HCT116 (cell line): ENCODE data around the gene KIAA1328. TPM values are rescaled to one million over a fixed set of nuclear protein-coding genes. Genes with fewer than 3 reads are reported as not detected.
A peak's percentile ranks its signal among the peaks of the same experiment; 100 is the strongest.

Source experiments
- ATAC-seq: fragments of 200-7000 bp; cut with Tn5 transposase; 2 replicates; pipeline ENCODE4 v1.9.1; 2020; ENCODE audit warnings: mild to moderate bottlenecking, moderate library complexity
- BruUV-seq: library from RNA; stranded (reverse); fragments of 400-500 nt; replicated peaks from 2 replicates; lab custom pipeline; 2021; lab: Mats Ljungman, UMichigan
- CTCF ChIA-PET: fragments of 300-600 bp; sonication (Branson Sonifier 250); formaldehyde crosslinking; loops from one replicate; lab custom pipeline; 2021; ENCODE audit warnings: antibody characterized with exemption; lab: Charles Lee
- POLR2A ChIA-PET: fragments of 300-600, 350-600 bp; sonication (Branson Sonifier 250); formaldehyde crosslinking; loops from one replicate; lab custom pipeline; 2021; ENCODE audit warnings: antibody characterized with exemption; lab: Charles Lee
- RAD21 ChIA-PET, 2 experiments: fragments of 300-600 bp; sonication (Branson Sonifier 250); formaldehyde crosslinking; loops; one replicate each; lab custom pipeline; 2023; ENCODE audit warnings: low total read pairs in 2 of 2; ENCODE audit not compliant: uncharacterized antibody in 2 of 2, unreplicated experiment in 2 of 2, low non-redundant PET in 1 of 2; lab: Charles Lee
- DNase-seq: peaks from one replicate; pipeline ENCODE4 v3.0.0-alpha.2; 2010; ENCODE audit warnings: low read depth, low spot score
- H2AFZ ChIP-seq: fragments of 200-600 bp; shearing (Covaris generic), sonication (generic); 2 replicates; pipeline ENCODE4 v1.6.1; 2017; ENCODE audit warnings: low read depth, mixed run types, mixed read lengths, antibody characterized with exemption, low read length; ENCODE audit not compliant: poor library complexity, severe bottlenecking
- H3K27ac ChIP-seq: 2 replicates; pipeline ENCODE4 v1.5.1; 2012; ENCODE audit warnings: low read depth, low read length
- H3K27me3 ChIP-seq: fragments of 200-600 bp; sonication (generic); 2 replicates; pipeline ENCODE4 v1.6.1; 2016; ENCODE audit warnings: mixed run types, low read length, mixed read lengths; ENCODE audit not compliant: insufficient read depth
- H3K36me3 ChIP-seq, 2 experiments: fragments of 200-500 bp in 1 of 2; fragments of 200-600 bp in 1 of 2; sonication (Bioruptor generic) in 1 of 2; sonication (generic) in 1 of 2; 2 replicates each; pipeline versions ENCODE4 v1.5.1 to v1.6.1; 2014 to 2016; ENCODE audit warnings: low read length in 2 of 2, inconsistent platforms in 1 of 2, mixed read lengths in 1 of 2, mixed run types in 1 of 2; ENCODE audit not compliant: insufficient read depth in 2 of 2, control insufficient read depth in 1 of 2
- H3K4me1 ChIP-seq, 2 experiments: fragments of 200-600 bp in 1 of 2; sonication (generic) in 1 of 2; 2 replicates each; pipeline versions ENCODE4 v1.5.1 to v1.6.1; 2012 to 2017; ENCODE audit warnings: low read length in 2 of 2, inconsistent platforms in 1 of 2, mild to moderate bottlenecking in 1 of 2, mixed read lengths in 1 of 2, mixed run types in 1 of 2, moderate library complexity in 1 of 2; ENCODE audit not compliant: insufficient read depth in 2 of 2, control insufficient read depth in 1 of 2
- H3K4me2 ChIP-seq: fragments of 200-600 bp; sonication (generic); 2 replicates; pipeline ENCODE4 v1.6.1; 2017; ENCODE audit warnings: mixed run types, low read length, mixed read lengths
- H3K4me3 ChIP-seq, 2 experiments: fragments of 200-600 bp in 1 of 2; sonication (generic) in 1 of 2; replicated peaks in 1 of 2; 2 replicates each; pipeline ENCODE4 v1.5.1; 2011 to 2016; ENCODE audit warnings: low read length in 2 of 2, control low read depth in 1 of 2, low read depth in 1 of 2, mild to moderate bottlenecking in 1 of 2, mixed read lengths in 1 of 2, mixed run types in 1 of 2
- H3K79me2 ChIP-seq: fragments of 200-600 bp; sonication (generic); 2 replicates; pipeline ENCODE4 v1.6.1; 2017; ENCODE audit warnings: mild to moderate bottlenecking, mixed run types, low read length, moderate library complexity, mixed read lengths; ENCODE audit not compliant: insufficient read depth
- H3K9ac ChIP-seq: fragments of 200-600 bp; sonication (generic); 2 replicates; pipeline ENCODE4 v1.6.1; 2016; ENCODE audit warnings: low read length, mixed read lengths
- H3K9me2 ChIP-seq: fragments of 200-600 bp; sonication (generic), shearing (Covaris generic); 2 replicates; pipeline ENCODE4 v1.6.1; 2017; ENCODE audit warnings: mixed run types, mild to moderate bottlenecking, moderate library complexity; ENCODE audit not compliant: insufficient read depth
- H3K9me3 ChIP-seq, 2 experiments: fragments of 200-500 bp in 1 of 2; fragments of 200-600 bp in 1 of 2; sonication (Bioruptor generic) in 1 of 2; sonication (generic) in 1 of 2; 2 replicates each; pipeline ENCODE4 v1.6.1; 2014 to 2017; ENCODE audit warnings: low read length in 2 of 2, mixed read lengths in 2 of 2, inconsistent platforms in 1 of 2, low read depth in 1 of 2, mild to moderate bottlenecking in 1 of 2, mixed run types in 1 of 2, moderate library complexity in 1 of 2; ENCODE audit not compliant: control insufficient read depth in 1 of 2, insufficient read depth in 1 of 2
- H4K20me1 ChIP-seq: fragments of 200-600 bp; sonication (generic), shearing (Covaris generic); 2 replicates; pipeline ENCODE4 v1.6.1; 2017; ENCODE audit warnings: mixed run types, mild to moderate bottlenecking, moderate library complexity; ENCODE audit not compliant: insufficient read depth
- CEBPB ChIP-seq: IDR thresholded peaks from 2 replicates; pipeline ENCODE4 v1.6.1; 2012; ENCODE audit warnings: low read depth
- EGR1 ChIP-seq: IDR thresholded peaks from 2 replicates; pipeline ENCODE4 v1.6.1; 2012; ENCODE audit warnings: low read depth
- ELF1 ChIP-seq: IDR thresholded peaks from 2 replicates; pipeline ENCODE4 v1.6.1; 2012; ENCODE audit warnings: low read depth, borderline replicate concordance
- EZH2 ChIP-seq: fragments of 200-600 bp; sonication (generic); IDR thresholded peaks from 2 replicates; pipeline ENCODE4 v1.6.1; 2017; ENCODE audit warnings: antibody characterized with exemption, mixed run types
- EZH2phosphoT487 ChIP-seq: fragments of 200-600 bp; IDR thresholded peaks from 2 replicates; pipeline ENCODE4 v1.6.1; 2018; ENCODE audit warnings: antibody characterized with exemption, borderline replicate concordance
- SIN3A ChIP-seq: IDR thresholded peaks from 2 replicates; pipeline ENCODE4 v1.6.1; 2012; ENCODE audit warnings: low read depth
- SP1 ChIP-seq: IDR thresholded peaks from 2 replicates; pipeline ENCODE4 v1.6.1; 2012; ENCODE audit warnings: low read depth
- SRF ChIP-seq: IDR thresholded peaks from 2 replicates; pipeline ENCODE4 v1.6.1; 2012; ENCODE audit warnings: low read depth
- TCF7L2 ChIP-seq: IDR thresholded peaks from 2 replicates; pipeline ENCODE4 v1.7.0; 2011; ENCODE audit warnings: borderline replicate concordance, inconsistent platforms; ENCODE audit not compliant: insufficient read depth, insufficient read length; ENCODE audit errors: extremely low read depth
- YY1 ChIP-seq: IDR thresholded peaks from 2 replicates; pipeline ENCODE4 v1.6.1; 2011; ENCODE audit warnings: low read length, low read depth, moderate library complexity, mild to moderate bottlenecking; ENCODE audit not compliant: insufficient replicate concordance; ENCODE audit errors: extremely low read depth
- ZNF274 ChIP-seq: fragments of 200-500 bp; sonication (Bioruptor generic); IDR thresholded peaks from 2 replicates; pipeline ENCODE4 v1.6.1; 2014; ENCODE audit warnings: mild to moderate bottlenecking, low read depth, low read length, inconsistent platforms
- intact Hi-C: fragments of 100-400 bp; cut with micrococcal nuclease; formaldehyde crosslinking; loops from 2 replicates; pipeline ENCODE4 v1.10.0; 2022
- total RNA-seq: library from RNA; stranded (reverse); gene quantifications from one replicate; pipeline ENCODE4 v1.2.1, GENCODE V29; 2021; ENCODE audit not compliant: unreplicated experiment
- TF ChIP-seq, protein P1 (sequence below): IDR thresholded peaks from 2 replicates; pipeline ENCODE4 v1.6.1; 2012
- TF ChIP-seq, protein P2 (sequence below): IDR thresholded peaks from 2 replicates; pipeline ENCODE4 v1.6.1; 2012; ENCODE audit warnings: low read depth
- TF ChIP-seq, protein P3 (sequence below), 3 experiments: fragments of 200-600 bp in 1 of 3; sonication (generic) in 1 of 3; IDR thresholded peaks in 2 of 3; conservative IDR thresholded peaks in 1 of 3; 2 replicates each; pipeline ENCODE4 v1.5.1; 2012 to 2017; ENCODE audit warnings: low read depth in 2 of 3, low read length in 2 of 3, antibody characterized with exemption in 1 of 3, borderline replicate concordance in 1 of 3, control low read depth in 1 of 3, mild to moderate bottlenecking in 1 of 3, mixed read lengths in 1 of 3, mixed run types in 1 of 3, moderate library complexity in 1 of 3; ENCODE audit not compliant: insufficient read depth in 1 of 3

Gene KIAA1328
- total RNA-seq, 1 experiment from 2014 or later = 5.2 TPM

GRCh38 chr18:37222999-37223378 is 394.1 kb downstream of the KIAA1328 start:
- DNase-seq (peak; percentile 4), ATAC-seq (no peak)
- H3K4me1 ChIP-seq = no peaks in the 10 kb centered on the region
- H3K79me2 ChIP-seq = no peaks in the 10 kb centered on the region
- ChIA-PET RAD21 (no interaction called here), CTCF (no interaction called here)
- no peaks in the 10 kb centered on the region for H3K27me3 ChIP-seq
- no TSS peak for BruUV-seq
- H3K4me3 ChIP-seq = no peak overlapping the region
- no peak overlapping the region for H2AFZ ChIP-seq
- H3K36me3 ChIP-seq = no peaks in the 10 kb centered on the region
- no peaks in the 10 kb centered on the region for H3K9me3 ChIP-seq
- intact Hi-C loops = no loop called here
- TF ChIP-seq CEBPB = peak; percentile 40; the same call in 1 of the 2 replicates
- TF ChIP-seq, protein P1, sequence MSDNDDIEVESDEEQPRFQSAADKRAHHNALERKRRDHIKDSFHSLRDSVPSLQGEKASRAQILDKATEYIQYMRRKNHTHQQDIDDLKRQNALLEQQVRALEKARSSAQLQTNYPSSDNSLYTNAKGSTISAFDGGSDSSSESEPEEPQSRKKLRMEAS = no peak
- TF ChIP-seq, all 23 proteins: peak for 1
- no peaks in the 10 kb centered on the region for H4K20me1 ChIP-seq
- POLR2A ChIA-PET = no interaction called here
- no peak overlapping the region for H3K4me2 ChIP-seq
- H3K27ac ChIP-seq = no peak overlapping the region
- no peaks in the 10 kb centered on the region for H3K9me2 ChIP-seq
- no peak overlapping the region for H3K9ac ChIP-seq

- Histone ChIP-seq H3K4me3 (no peak overlapping the region), H3K36me3 (no peaks in the 10 kb centered on the region), H3K27me3 (no peaks in the 10 kb centered on the region), H3K9ac (no peak overlapping the region), H3K9me2 (no peaks in the 10 kb centered on the region), H2AFZ (no peak overlapping the region), H4K20me1 (no peaks in the 10 kb centered on the region), H3K79me2 (no peaks in the 10 kb centered on the region), H3K27ac (no peak overlapping the region)
- ChIA-PET RAD21 (no interaction called here), POLR2A (no interaction called here)
- no peak for DNase-seq
- BruUV-seq = no TSS peak
- intact Hi-C loops = no loop called here
- TF ChIP-seq EZH2phosphoT487 = no peak
- no peak for TF ChIP-seq SIN3A
- no peak for TF ChIP-seq ELF1
- TF ChIP-seq YY1 = no peak
- TF ChIP-seq, protein P2, sequence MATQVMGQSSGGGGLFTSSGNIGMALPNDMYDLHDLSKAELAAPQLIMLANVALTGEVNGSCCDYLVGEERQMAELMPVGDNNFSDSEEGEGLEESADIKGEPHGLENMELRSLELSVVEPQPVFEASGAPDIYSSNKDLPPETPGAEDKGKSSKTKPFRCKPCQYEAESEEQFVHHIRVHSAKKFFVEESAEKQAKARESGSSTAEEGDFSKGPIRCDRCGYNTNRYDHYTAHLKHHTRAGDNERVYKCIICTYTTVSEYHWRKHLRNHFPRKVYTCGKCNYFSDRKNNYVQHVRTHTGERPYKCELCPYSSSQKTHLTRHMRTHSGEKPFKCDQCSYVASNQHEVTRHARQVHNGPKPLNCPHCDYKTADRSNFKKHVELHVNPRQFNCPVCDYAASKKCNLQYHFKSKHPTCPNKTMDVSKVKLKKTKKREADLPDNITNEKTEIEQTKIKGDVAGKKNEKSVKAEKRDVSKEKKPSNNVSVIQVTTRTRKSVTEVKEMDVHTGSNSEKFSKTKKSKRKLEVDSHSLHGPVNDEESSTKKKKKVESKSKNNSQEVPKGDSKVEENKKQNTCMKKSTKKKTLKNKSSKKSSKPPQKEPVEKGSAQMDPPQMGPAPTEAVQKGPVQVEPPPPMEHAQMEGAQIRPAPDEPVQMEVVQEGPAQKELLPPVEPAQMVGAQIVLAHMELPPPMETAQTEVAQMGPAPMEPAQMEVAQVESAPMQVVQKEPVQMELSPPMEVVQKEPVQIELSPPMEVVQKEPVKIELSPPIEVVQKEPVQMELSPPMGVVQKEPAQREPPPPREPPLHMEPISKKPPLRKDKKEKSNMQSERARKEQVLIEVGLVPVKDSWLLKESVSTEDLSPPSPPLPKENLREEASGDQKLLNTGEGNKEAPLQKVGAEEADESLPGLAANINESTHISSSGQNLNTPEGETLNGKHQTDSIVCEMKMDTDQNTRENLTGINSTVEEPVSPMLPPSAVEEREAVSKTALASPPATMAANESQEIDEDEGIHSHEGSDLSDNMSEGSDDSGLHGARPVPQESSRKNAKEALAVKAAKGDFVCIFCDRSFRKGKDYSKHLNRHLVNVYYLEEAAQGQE = no peak
- TF ChIP-seq, protein P1 = no peak
- no peak for TF ChIP-seq TCF7L2
- TF ChIP-seq CEBPB = no peak
- no peak for TF ChIP-seq SRF
- TF ChIP-seq SP1 = no peak
- TF ChIP-seq EGR1 = no peak
- TF ChIP-seq, protein P3, sequence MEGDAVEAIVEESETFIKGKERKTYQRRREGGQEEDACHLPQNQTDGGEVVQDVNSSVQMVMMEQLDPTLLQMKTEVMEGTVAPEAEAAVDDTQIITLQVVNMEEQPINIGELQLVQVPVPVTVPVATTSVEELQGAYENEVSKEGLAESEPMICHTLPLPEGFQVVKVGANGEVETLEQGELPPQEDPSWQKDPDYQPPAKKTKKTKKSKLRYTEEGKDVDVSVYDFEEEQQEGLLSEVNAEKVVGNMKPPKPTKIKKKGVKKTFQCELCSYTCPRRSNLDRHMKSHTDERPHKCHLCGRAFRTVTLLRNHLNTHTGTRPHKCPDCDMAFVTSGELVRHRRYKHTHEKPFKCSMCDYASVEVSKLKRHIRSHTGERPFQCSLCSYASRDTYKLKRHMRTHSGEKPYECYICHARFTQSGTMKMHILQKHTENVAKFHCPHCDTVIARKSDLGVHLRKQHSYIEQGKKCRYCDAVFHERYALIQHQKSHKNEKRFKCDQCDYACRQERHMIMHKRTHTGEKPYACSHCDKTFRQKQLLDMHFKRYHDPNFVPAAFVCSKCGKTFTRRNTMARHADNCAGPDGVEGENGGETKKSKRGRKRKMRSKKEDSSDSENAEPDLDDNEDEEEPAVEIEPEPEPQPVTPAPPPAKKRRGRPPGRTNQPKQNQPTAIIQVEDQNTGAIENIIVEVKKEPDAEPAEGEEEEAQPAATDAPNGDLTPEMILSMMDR (IDR thresholded peaks at IDR 0.05 in 2 of 3, conservative IDR thresholded peaks at IDR 0.05 in 1 of 3; ENCODE audit: borderline replicate concordance in 1 of 3, insufficient read depth in 1 of 3, low read depth in 2 of 3, low read length in 2 of 3) = no peak
- no peak for TF ChIP-seq ZNF274
- TF ChIP-seq EZH2 = no peak
- TF ChIP-seq, all 23 proteins: peak for 0
- no peak for ATAC-seq
- Histone ChIP-seq H3K4me2 (no peak overlapping the region), H3K9me3 (no peaks in the 10 kb centered on the region), H3K4me1 (no peaks in the 10 kb centered on the region)
- CTCF ChIA-PET = no interaction called here
Observed at GRCh38 chr18:37225279-37225678, 396.4 kb downstream of the KIAA1328 start.
